Spinal cord (tissue), 10 donors: Measurements from ENCODE around the gene NXPH4. TPM values are rescaled to one million over a fixed set of nuclear protein-coding genes. Genes with fewer than 3 reads are reported as not detected.

Source experiments
- DNase-seq, 6 donors: peaks; one replicate each; pipeline versions ENCODE4 v3.0.0 to v3.0.0-alpha.2; 2013 to 2015; ENCODE audit warnings: low spot score in 6 of 6, low read depth in 4 of 6
- H3K27ac ChIP-seq: one replicate; pipeline ENCODE4 v1.5.1; 2013; ENCODE audit warnings: low read depth, low read length, control low read depth
- H3K27me3 ChIP-seq: one replicate; pipeline ENCODE4 v1.6.1; 2013; ENCODE audit warnings: low read length; ENCODE audit not compliant: control insufficient read depth, insufficient read depth
- H3K36me3 ChIP-seq: one replicate; pipeline ENCODE4 v1.6.1; 2013; ENCODE audit warnings: low read length; ENCODE audit not compliant: control insufficient read depth, insufficient read depth
- H3K4me1 ChIP-seq: one replicate; pipeline ENCODE4 v1.6.1; 2013; ENCODE audit warnings: low read length; ENCODE audit not compliant: control insufficient read depth, insufficient read depth
- H3K4me3 ChIP-seq: one replicate; pipeline ENCODE4 v1.5.1; 2013; ENCODE audit warnings: low read depth, low read length, control low read depth
- H3K9me3 ChIP-seq: one replicate; pipeline ENCODE4 v1.6.1; 2013; ENCODE audit warnings: low read length; ENCODE audit not compliant: control insufficient read depth, insufficient read depth
- WGBS: methylation state at CpG from one replicate; pipeline ENCODE4 v1.1.5; 2013; ENCODE audit warnings: missing lambda C conversion rate; ENCODE audit not compliant: insufficient coverage; 5-methylcytosine and 5-hydroxymethylcytosine counted together
- polyA plus RNA-seq, 2 donors: library from polyadenylated mRNA; unstranded; fragments of 120-200 nt; gene quantifications; one replicate each; pipeline ENCODE4 v1.2.1, GENCODE V29; 2013; ENCODE audit not compliant: insufficient read length in 2 of 2
- total RNA-seq, 2 donors: library from RNA; depleted of rRNA in 1 of 2; stranded (reverse); fragments of 120-200 nt in 1 of 2; fragments of >200 nt in 1 of 2; gene quantifications; one replicate each; pipeline versions ENCODE4 v1.2.3 to v1.2.4, GENCODE V29; 2013 to 2014
- donor health status: healthy.

The NXPH4 gene
- total and polyA plus RNA-seq, 4 donors, result 7.8 to 31.9 (median 20.0) TPM

GRCh38 chr12:57200497-57200896 is 16.1 kb upstream of the NXPH4 start:
- DNase-seq, result no peak
- Histone ChIP-seq H3K4me3 (no peak overlapping the region), H3K9me3 (no peaks in the 10 kb centered on the region), H3K27ac (no peak overlapping the region), H3K4me1 (no peaks in the 10 kb centered on the region), H3K27me3 (no peaks in the 10 kb centered on the region), H3K36me3 (peaks cover 100% of the 10 kb centered on the region)
- WGBS, result 92% methylated on average over 14 of the region's 15 CpGs

- no peaks in the 10 kb centered on the region for H3K4me1 ChIP-seq
- peaks cover 100% of the 10 kb centered on the region for H3K36me3 ChIP-seq
- no peak overlapping the region for H3K4me3 ChIP-seq
- no peak overlapping the region for H3K27ac ChIP-seq
- H3K27me3 ChIP-seq, result no peaks in the 10 kb centered on the region
- WGBS, result 85% methylated on average over 6 of the region's 8 CpGs
- DNase-seq, result no peak
- H3K9me3 ChIP-seq, result no peaks in the 10 kb centered on the region
Observed at GRCh38 chr12:57201219-57201618, 15.4 kb upstream of the NXPH4 start.

DNA sequence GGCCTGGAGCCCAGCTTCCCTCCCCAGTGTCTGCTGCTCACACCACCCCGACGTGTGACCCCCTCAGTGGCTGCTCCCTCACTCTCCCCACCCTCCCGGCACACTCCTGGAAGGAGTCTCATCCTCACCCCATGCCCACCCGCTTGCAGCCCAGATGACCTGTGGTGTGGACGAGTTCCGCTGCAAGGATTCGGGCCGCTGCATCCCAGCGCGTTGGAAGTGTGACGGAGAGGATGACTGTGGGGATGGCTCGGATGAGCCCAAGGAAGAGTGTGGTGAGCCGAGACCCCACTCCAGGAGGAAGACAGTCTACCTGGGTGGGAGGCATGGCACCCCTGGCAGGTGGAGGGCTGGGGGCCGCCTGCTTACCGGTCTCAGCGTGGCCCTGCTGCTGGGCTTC is 15.0 kb upstream of the NXPH4 start:
- no peaks in the 10 kb centered on the region for H3K4me1 ChIP-seq
- H3K4me3 ChIP-seq, result no peak overlapping the region
- 80% methylated on average over 9 of the region's 16 CpGs for WGBS
- no peak overlapping the region for H3K27ac ChIP-seq
- peaks cover 100% of the 10 kb centered on the region for H3K36me3 ChIP-seq
- no peaks in the 10 kb centered on the region for H3K9me3 ChIP-seq
- H3K27me3 ChIP-seq, result no peaks in the 10 kb centered on the region
- no peak for DNase-seq

- H3K36me3 ChIP-seq, result peaks cover 97% of the 10 kb centered on the region
- no peak for DNase-seq
- H3K27ac ChIP-seq, result no peak overlapping the region
- peaks cover under 1% of the 10 kb centered on the region for H3K4me1 ChIP-seq
- no peaks in the 10 kb centered on the region for H3K9me3 ChIP-seq
- H3K27me3 ChIP-seq, result no peaks in the 10 kb centered on the region
- no peak overlapping the region for H3K4me3 ChIP-seq
- WGBS, result 94% methylated on average over 14 of the region's 19 CpGs
Observed at GRCh38 chr12:57202321-57202720, 14.3 kb upstream of the NXPH4 start.

- H3K27me3 ChIP-seq, result no peaks in the 10 kb centered on the region
- no peaks in the 10 kb centered on the region for H3K9me3 ChIP-seq
- H3K36me3 ChIP-seq, result peaks cover 97% of the 10 kb centered on the region
- 89% methylated on average over 21 of the region's 28 CpGs for WGBS
- H3K4me3 ChIP-seq, result no peak overlapping the region
- peaks cover 3% of the 10 kb centered on the region for H3K4me1 ChIP-seq
- H3K27ac ChIP-seq, result no peak overlapping the region
- no peak for DNase-seq
Observed at GRCh38 chr12:57203201-57203600, 13.4 kb upstream of the NXPH4 start.

GRCh38 chr12:57203791-57204190 is 12.8 kb upstream of the NXPH4 start:
- Histone ChIP-seq H3K4me1 (peaks cover 6% of the 10 kb centered on the region), H3K9me3 (no peaks in the 10 kb centered on the region), H3K36me3 (peaks cover 97% of the 10 kb centered on the region), H3K27ac (no peak overlapping the region), H3K27me3 (no peaks in the 10 kb centered on the region), H3K4me3 (no peak overlapping the region)
- WGBS, result 83% methylated on average over 11 of the region's 11 CpGs
- DNase-seq, result no peak

DNA sequence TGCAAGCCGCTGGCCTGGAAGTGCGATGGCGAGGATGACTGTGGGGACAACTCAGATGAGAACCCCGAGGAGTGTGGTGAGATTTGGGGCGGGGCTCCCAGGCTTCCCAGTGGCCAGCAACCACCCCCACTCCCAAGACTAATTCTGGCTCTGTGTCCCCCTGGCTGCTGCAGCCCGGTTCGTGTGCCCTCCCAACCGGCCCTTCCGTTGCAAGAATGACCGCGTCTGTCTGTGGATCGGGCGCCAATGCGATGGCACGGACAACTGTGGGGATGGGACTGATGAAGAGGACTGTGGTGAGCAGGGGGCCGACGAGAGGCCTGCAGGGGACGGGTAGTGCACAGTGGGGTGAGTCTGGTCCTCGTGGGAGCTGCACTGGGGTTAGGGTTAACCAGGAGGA is 12.1 kb upstream of the NXPH4 start:
- 92% methylated on average over 13 of the region's 19 CpGs for WGBS
- Histone ChIP-seq H3K4me1 (peaks cover 6% of the 10 kb centered on the region), H3K4me3 (no peak overlapping the region), H3K27ac (no peak overlapping the region), H3K36me3 (peaks cover 97% of the 10 kb centered on the region), H3K9me3 (no peaks in the 10 kb centered on the region), H3K27me3 (no peaks in the 10 kb centered on the region)
- no peak for DNase-seq

DNA sequence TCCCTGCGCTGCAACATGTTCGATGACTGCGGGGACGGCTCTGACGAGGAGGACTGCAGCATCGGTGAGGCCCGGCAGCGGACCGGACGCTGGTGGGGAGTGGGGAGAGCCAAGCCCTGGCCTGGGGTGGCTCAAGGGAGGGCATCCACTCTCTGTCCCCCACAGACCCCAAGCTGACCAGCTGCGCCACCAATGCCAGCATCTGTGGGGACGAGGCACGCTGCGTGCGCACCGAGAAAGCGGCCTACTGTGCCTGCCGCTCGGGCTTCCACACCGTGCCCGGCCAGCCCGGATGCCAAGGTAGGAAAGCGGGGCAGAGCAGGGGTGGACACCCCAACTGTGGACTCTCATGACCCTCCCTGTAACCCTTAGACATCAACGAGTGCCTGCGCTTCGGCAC is 11.4 kb upstream of the NXPH4 start:
- H3K9me3 ChIP-seq, result no peaks in the 10 kb centered on the region
- no peaks in the 10 kb centered on the region for H3K27me3 ChIP-seq
- peaks cover 97% of the 10 kb centered on the region for H3K36me3 ChIP-seq
- H3K4me3 ChIP-seq, result no peak overlapping the region
- no peak for DNase-seq
- peaks cover 6% of the 10 kb centered on the region for H3K4me1 ChIP-seq
- 96% methylated on average over 16 of the region's 26 CpGs for WGBS
- H3K27ac ChIP-seq, result no peak overlapping the region

- Histone ChIP-seq H3K4me3 (no peak overlapping the region), H3K27ac (no peak overlapping the region), H3K27me3 (no peaks in the 10 kb centered on the region), H3K36me3 (peaks cover 97% of the 10 kb centered on the region), H3K4me1 (peaks cover 6% of the 10 kb centered on the region), H3K9me3 (no peaks in the 10 kb centered on the region)
- DNase-seq, result no peak
- 100% methylated on average over 6 of the region's 7 CpGs for WGBS
Observed at GRCh38 chr12:57205931-57206330, 10.7 kb upstream of the NXPH4 start.

- no peaks in the 10 kb centered on the region for H3K9me3 ChIP-seq
- no peak overlapping the region for H3K4me3 ChIP-seq
- H3K4me1 ChIP-seq, result peaks cover 13% of the 10 kb centered on the region
- H3K27me3 ChIP-seq, result no peaks in the 10 kb centered on the region
- H3K36me3 ChIP-seq, result peaks cover 97% of the 10 kb centered on the region
- 77% methylated on average over 28 of the region's 29 CpGs for WGBS
- H3K27ac ChIP-seq, result no peak overlapping the region
- peak in 1 of 6 donors; percentile 71 for DNase-seq
Observed at GRCh38 chr12:57207731-57208630, 8.6 kb upstream of the NXPH4 start.
